Activated effector memory CD4-positive, alpha-beta T cell treated with Interleukin-2 at 50 U/mL for 16 hours (primary cell): ENCODE measurements around the gene RDH5.

Experiments
- DNase-seq: peaks from one replicate; pipeline ENCODE4 v3.0.0-alpha.2; 2020

RDH5 gene

DNA sequence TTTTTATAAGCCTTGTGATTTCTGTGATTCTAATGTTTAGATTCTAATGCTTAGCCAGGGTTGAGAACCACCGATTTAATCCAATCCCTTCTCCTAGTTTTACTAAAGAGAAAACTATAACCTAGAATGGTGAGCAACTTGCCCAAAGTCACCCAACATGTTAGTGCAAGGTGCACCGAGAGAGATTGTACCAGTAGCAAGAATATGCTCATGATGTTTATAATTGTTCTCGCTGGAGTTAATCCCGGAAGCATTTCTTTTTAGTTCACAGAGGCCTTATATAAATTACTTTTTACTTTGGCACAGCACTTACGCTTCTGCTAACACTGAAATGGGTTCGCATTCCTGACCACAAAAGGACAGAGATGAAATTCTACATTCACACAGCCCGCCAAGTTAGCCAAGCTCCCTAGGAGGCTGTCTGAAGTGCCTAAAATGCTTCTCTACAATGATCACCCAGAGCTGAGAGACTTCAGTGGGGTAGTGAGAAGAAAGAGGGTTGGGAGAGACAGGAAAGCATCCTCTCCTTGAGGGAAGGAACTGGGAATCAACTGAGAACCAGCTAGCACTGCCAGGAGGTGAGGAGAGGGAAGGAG lies 4.9 kb upstream of the RDH5 start:
- DNase-seq = no peak

DNA sequence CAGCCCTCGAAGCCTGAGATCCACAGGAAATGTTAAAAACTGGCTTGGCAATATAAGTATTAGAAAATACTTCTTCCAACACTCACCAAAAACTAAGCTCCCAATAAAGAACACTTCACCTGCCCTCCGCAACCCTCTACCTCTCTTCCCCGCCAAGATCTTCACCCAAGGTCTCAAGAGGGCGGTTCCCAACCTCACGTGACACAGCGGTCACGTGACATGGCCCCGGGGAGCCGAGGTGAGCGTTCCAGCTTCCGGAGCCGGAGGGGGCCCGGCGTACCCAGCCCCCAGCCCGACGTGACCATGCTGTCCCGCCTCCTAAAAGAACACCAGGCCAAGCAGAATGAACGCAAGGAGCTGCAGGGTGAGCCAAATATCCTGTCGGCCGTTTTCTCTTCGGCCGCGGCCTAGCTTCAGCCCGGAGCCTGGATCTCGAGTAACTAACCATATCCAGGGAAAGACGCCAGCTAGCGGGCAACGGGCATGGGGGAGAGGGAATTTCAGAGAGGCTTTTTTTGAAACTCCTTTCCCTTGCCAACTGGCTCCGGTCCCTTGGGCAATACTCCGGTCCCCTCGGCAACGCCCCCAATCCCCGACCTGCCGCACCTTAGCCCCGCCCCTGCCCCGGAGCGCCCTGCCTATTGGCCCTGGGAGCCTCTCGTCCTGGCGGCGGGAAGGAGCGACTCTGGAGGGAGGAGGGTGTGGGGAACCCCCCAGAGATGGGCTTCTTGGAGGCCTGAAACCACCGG lies 4.2 kb upstream of the RDH5 start, which contains the start of gene BLOC1S1:
Gene BLOC1S1, plus strand, starts transcription at position 214 of the 749 bp plus-strand sequence. Its CDS starts 6 bp downstream, at position 220.
- DNase-seq = peak; percentile 87

DNA sequence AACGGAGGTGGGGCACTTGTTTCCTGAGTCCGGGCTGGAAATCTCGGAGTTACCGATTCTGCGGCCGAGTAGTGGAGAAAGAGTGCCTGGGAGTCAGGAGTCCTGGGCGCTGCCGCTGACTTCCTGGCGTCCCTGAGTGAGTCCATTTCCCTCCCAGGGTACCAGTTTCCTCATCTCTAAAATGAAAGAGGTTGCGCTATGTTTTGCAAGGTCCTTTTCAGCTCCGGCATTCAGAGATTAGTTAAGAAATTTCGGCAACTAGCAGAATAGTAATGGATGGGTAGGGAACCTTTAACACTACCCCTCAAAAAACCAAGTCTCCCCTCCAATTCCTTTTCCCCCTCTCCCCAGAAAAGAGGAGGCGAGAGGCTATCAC lies 3.6 kb upstream of the RDH5 start:
- DNase-seq = no peak

DNA sequence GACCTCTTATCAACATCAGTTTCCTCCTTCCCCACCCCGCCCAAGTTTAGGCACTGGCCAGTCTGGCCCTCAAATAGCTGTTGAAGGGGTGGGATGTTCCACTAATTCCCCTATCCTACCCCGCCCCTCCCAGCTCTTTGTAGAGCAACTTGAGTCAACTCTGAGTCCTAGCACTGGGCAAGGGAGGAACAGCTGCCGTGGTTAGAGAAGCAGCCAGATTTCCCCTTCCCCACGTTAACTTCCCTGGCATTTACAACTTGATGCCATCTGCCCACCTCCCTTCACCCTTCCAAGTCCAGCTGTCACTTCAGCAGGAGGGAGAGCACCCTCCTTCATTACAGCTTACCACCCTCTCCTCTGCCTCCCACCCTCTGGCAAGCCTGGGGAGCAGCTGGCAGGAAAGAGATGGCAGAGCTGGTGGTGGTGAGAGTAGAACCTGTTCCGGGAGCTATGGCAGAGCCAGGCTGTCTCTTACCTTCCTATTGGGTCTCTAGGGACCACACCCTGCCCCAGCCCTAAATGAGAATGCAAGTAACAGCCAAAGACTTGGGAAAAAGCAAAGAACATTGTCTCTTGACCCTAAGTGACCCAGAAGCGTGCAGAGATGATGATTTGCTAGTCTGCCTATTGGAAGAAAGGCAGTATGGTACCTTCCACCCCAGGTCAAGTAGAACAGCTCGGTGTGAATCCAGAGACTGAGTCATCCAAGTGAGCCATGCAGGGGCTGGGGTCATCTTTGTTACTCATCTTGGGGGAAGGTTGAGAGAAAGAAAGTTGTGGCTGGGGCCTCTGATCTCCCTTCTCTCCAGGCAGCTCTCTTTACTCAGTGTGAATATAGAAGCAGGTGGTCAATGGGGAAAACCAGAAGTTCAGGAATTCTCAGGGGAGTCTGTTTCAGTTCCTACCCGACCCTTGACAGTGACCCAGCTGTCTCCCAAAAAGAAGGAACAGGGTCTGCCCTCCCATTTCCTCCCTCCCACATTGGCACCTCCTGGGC lies 2.9 kb upstream of the RDH5 start:
- no peak for DNase-seq

DNA sequence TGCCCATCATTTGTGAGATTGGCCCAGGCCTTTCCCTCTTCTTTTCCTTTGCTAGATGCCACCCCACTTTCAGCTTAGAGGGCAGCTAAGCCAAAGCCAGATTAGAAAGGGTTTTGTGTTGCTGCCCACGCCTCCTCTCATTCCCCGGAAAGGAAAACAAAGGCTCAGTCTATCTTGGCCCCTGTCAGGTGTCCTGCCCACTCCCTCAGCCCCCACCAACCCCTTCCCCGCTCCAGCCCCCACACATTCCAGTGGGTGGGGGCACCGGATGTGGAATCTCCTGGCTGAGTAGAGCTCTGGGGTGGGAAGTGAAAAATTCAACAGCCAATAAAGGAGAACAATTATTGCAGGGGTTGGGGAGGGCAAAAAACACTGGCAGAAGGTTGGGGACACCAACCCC lies 2.2 kb upstream of the RDH5 start:
- no peak for DNase-seq

DNA sequence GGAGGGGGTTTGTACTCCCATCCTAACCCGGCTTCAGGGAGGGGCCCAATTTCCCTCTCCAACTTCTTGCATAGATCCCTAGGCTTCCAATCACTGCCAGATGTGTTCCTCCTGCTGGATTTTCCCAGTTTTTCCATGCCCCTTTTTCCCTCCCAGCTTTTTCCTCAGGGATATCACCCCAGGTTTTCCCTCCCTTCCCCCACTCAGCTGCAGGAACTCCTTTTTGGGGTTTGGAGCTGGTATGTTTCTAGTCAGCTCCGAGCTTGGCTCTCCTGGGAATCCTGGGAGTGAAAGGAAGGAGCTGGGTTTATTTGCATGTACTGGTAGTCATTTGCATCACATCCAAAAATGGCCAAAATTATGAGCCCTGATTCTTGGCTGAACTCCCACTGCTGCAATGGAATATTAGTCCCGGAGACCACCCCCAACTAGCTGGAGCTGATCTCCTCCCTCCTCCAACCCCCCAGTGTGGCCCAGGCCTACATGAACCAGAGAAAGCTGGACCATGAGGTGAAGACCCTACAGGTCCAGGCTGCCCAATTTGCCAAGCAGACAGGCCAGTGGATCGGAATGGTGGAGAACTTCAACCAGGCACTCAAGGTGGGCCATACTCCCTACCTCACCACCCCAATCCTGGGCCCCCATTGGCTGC lies 1.4 kb upstream of the RDH5 start:
- DNase-seq = no peak

DNA sequence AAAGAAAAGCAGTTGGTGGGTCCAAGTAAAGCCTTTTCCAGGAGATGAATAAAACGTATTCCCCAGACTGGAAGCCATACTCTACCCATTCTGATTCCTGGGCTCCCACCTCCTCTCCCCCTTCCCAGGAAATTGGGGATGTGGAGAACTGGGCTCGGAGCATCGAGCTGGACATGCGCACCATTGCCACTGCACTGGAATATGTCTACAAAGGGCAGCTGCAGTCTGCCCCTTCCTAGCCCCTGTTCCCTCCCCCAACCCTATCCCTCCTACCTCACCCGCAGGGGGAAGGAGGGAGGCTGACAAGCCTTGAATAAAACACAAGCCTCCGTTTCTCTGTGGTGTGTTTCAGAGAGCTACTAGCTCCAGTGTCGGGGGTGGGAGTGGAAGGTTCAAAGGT lies 822 bp upstream of the RDH5 start:
- no peak for DNase-seq

DNA sequence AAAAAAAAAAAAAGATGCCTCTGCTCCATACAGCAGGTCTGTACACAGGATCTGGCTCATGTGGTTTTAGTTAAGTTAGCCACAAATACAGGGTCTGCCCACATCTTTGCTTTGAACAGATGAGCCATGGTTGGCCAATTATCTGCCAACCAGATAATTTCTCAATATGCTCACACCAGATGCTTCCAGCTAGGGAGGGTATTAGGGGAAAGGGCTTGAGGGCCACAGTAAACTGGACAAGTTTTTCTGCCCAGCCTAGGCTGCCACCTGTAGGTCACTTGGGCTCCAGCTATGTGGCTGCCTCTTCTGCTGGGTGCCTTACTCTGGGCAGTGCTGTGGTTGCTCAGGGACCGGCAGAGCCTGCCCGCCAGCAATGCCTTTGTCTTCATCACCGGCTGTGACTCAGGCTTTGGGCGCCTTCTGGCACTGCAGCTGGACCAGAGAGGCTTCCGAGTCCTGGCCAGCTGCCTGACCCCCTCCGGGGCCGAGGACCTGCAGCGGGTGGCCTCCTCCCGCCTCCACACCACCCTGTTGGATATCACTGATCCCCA lies 776 bp downstream of the RDH5 start:
- no peak for DNase-seq

DNA sequence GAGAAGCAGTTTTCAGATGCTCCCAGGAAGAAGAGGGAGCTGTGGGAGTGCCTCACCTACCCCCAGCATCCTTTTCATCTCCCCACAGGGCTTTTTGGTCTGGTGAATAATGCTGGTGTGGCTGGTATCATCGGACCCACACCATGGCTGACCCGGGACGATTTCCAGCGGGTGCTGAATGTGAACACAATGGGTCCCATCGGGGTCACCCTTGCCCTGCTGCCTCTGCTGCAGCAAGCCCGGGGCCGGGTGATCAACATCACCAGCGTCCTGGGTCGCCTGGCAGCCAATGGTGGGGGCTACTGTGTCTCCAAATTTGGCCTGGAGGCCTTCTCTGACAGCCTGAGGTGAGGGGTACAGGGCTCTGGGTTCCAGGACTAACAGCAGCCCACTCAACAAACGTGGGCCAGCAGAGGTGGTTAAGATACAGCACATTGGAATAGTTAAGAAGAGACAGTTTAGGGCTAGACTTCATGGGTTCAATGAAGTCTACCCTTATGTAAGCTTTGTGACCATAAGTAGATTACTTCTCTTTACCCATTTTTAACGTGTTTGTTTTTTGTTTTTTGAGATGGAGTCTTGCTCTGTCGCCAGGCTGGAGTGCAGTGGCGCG lies 1.5 kb downstream of the RDH5 start:
- no peak for DNase-seq

DNA sequence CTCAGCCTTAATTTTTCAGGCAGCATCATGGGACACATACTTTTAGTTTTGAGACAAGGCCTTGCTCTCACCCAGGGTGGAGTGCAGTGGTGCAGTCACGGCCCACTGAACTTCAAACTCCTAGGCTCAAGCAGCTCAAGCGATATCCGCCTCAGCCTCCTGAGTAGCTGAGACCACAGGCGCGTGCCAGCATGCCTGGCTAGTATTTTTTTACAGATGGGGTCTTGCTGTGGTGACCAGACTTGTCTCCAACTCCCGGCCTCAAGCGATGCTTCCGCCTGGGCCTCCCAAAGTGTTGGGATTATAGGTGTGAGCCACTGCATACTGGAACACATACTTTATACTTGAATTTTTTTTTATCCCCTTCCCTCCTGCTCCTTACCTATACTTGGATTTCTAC lies 2.8 kb downstream of the RDH5 start:
- DNase-seq = no peak

DNA sequence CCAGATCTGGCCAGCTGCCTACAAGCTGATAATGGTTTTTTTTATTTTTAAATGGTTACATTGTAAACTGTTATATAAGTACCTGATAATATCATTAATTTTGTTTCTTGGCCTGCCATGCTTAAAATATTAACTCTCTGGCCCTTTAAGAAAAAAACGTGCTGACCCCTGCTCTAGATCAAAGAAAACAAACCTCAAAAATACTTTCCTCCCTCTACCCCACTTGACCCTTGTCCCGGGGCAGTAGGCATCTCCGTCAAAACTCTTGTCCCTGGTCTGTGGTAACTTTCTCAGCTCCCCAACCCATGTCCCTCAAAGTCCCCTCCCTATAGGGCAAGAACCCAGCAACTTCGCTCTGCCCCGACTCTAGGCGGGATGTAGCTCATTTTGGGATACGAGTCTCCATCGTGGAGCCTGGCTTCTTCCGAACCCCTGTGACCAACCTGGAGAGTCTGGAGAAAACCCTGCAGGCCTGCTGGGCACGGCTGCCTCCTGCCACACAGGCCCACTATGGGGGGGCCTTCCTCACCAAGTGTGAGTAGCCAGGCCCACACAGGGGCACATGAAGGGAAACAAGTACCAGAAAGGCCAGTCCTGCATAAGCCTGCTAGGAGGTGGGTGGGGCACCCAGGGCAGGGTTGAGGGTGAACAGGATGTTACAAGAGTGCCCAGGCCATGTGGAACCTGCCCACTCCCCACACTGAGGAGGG lies 3.5 kb downstream of the RDH5 start:
- DNase-seq = no peak

DNA sequence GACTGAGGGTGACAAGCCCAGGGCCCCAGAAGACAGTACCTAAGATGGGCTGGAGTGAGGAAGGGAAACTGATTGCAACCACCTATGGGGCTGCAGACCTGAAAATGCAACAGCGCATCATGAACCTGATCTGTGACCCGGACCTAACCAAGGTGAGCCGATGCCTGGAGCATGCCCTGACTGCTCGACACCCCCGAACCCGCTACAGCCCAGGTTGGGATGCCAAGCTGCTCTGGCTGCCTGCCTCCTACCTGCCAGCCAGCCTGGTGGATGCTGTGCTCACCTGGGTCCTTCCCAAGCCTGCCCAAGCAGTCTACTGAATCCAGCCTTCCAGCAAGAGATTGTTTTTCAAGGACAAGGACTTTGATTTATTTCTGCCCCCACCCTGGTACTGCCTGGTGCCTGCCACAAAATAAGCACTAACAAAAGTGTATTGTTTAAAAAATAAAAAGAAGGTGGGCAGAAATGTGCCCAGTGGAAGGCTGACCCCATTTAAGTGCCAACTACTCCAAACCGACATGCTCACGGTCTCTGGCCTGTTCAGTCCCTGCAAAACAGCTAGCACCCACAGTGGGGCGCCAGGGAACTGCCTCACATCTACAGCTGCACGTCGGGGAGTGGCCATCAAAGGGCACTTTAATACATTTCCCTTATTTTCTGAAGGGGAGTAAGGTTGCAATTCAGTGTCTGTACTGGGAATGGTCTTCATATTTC lies 4.2 kb downstream of the RDH5 start:
- peak; percentile 55 for DNase-seq

DNA sequence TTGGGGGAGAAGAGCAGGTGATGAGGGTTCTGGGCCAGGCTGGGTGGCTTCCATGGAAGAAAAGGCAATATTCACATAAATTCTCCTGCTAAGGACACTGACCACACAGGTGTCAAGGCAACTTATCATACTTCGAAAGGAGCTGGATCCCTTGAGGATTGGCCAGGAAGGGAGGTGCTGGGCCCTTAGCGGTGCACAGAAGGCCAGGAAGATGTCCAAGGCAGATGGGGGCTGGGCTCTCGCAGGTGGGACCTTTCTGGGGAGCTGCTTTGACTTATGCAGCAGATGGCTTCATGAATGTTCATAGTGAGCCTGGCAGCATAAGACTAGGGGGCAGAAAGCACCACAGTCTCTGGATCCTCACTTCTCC lies 4.7 kb downstream of the RDH5 start:
- DNase-seq = no peak

DNA sequence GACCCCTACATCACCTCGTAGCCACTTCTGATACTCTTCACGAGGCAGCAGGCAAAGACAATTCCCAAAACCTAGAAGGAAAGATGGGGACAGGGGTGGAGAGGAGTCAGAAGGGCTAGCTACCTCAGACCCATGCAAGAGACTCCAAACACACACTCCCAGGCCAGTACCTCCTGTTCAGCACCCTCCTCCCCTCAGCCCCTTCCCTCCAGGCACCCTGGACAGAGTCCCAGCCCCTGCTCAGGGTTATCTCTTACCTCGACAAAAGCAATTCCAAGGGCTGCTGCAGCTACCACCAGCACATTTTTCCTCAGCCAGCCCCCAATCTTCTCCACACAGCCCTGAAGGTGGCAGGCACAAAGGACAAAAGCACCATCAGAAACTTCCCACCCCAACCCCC lies 5.4 kb downstream of the RDH5 start:
- no peak for DNase-seq

DNA sequence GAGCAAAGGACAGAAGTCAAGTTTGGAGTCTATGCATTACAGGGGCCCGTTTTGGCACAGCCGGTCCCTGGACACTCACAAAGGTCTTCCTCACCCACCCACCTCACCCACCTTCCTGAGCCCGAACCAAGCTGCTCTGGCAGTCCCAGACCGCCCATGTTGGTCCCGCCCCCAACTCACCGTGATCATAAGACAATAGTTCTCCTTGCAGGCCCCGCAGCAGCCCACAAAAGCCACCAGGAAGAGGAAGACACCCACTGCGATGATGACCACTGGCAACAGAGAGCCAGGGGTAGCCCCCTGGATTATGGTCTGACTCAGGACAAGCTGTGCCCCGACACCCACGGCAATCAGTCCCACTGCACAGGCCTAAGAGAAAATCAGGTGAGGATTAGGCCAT lies 6.8 kb downstream of the RDH5 start:
- DNase-seq = no peak

DNA sequence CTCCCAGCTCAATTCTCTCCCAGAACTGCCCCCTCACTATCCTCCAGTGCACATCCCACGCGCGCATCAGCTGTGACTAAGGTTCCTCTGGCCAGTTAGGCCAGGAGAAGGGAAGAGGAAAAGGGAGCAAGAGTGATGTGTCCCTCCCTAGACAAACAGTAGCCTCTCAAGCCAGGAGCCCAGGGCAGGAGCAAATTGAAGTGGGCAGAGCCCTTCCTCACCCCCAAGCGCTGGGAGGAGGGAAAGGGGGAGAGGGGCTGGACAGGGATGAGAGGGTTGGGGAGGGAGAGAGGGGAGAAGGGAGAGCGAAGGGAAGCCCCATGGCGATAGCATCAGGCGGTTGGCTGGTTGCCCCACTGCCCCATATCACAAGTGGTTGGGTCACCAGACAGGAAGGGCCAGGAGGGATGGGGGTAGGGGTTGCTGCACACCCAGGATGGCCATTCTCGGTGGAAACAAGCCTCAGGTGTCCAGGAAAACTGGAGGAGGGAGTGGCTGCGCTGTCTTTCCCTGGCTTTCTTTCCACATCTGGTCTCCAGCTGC lies 7.5 kb downstream of the RDH5 start:
- no peak for DNase-seq

DNA sequence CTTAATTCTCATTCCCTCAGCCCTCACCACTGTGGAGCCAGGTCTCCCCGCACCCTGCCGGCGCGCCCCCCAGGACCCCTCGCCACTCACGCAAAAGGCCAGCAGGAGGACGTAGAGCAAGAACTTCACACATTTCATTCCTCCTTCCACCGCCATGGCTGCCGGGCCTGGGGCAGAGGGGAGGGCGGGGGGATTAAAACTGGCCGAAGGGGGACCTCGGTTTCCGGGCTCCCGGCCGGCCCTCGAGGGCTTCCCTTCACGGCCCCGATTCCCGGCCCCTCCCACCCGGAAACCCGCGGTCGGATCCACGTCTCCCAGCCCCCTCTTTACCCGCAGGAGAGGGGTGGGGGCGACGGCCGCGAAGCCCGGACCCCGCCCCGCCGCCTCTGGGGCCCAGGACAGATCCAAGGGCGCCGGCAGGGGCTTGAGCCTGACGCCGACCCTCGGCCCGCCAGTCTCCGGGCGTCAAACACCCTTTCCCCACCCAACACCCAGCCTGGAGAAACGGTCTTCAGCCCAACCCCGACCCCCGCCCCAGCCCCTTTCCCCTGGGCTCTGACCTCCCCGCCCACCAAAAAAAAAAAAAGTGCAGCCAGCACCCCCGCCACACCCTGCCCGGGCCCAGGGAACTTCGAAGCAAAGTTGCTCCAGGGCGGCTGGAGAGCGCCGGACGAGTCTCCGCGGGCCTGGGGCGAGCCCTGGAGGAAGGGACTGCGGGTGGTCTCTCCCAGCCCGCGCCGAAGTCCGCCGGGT lies 8.2 kb downstream of the RDH5 start:
- DNase-seq = peak; percentile 10

DNA sequence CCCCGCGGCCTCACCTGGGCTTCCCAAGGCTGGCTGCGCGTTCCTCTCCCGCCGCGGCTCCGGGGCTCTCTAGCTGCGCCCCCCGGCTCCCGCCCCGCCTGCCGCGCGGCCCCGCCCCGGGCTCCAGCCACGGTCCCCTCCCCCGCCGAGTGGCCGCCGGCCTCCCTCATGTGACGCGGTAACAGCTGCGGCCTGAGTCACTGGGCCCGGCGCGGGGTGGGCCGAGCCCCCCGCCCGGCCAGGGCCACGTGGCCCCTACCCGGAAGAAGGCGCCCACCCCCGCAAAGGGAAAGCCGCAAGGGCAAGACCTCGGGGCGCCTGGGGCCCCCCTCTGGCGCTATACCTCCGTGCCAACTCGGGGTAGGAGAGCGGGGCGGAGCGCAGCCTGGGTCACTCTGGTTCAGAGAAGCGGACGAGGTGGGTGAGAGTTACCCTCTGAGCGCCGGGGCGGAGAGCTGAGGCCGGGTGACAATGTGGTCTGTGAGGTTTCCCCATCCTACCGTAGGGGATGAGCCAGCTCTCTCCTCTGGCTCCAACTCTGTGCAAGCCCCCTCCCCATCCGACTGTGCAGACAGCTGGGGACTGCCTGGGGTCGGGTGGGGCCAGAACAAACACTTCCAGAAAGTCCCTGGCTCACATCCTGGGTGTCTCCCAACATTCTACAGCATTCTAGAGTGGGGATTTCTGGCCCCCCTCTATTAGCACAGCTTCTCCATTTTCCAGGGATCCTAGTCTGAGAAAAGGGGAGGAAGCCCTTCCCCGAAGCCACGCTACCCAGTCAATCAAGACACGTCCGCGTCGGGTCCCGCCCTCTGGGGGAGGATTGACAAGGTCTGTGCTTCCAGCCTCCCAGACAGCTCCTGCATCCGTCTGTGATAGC lies 9.0 kb downstream of the RDH5 start, which contains the start of gene CD63:
Gene CD63, minus strand, starts transcription at position 71 of the 880 bp plus-strand sequence. CDS start 668 bp downstream, outside the sequence.
- peak; percentile 40 for DNase-seq
